Uterus (tissue), 4 donors: ENCODE results near the gene UBE2O. TPM values are rescaled to one million over a fixed set of nuclear protein-coding genes. Genes with fewer than 3 reads are reported as not detected.

Experiments
- DNase-seq, 2 donors: peaks; one replicate each; pipeline ENCODE4 v3.0.0-alpha.2; 2019 to 2020
- H3K27ac ChIP-seq, 2 donors: fragments of 200-600 bp; sonication (generic); 1 replicate in 1 of 2; 2 replicates in 1 of 2; pipeline ENCODE4 v1.5.1; 2016 to 2018
- H3K27me3 ChIP-seq, 2 donors: fragments of 200-600 bp; sonication (generic); one replicate each; pipeline ENCODE4 v1.5.1; 2018 to 2019; ENCODE audit warnings: control low read depth in 1 of 2
- H3K36me3 ChIP-seq, 2 donors: fragments of 200-600 bp; sonication (generic); one replicate each; pipeline ENCODE4 v1.5.1; 2019; ENCODE audit warnings: control low read depth in 1 of 2
- H3K4me1 ChIP-seq, 2 donors: fragments of 200-600 bp; sonication (generic); one replicate each; pipeline ENCODE4 v1.5.1; 2018 to 2019; ENCODE audit warnings: control low read depth in 1 of 2
- H3K4me3 ChIP-seq, 2 donors: fragments of 200-600 bp; sonication (generic); 1 replicate in 1 of 2; 2 replicates in 1 of 2; pipeline ENCODE4 v1.5.1; 2018 to 2019; ENCODE audit warnings: mild to moderate bottlenecking in 1 of 2
- H3K9me3 ChIP-seq, 2 donors: fragments of 200-600 bp; sonication (generic); one replicate each; pipeline ENCODE4 v1.5.1; 2019; ENCODE audit warnings: control low read depth in 1 of 2
- POLR2A ChIP-seq, 2 donors: fragments of 450-650 bp; IDR thresholded peaks; one replicate each; pipeline ENCODE4 v1.6.1; 2016; ENCODE audit warnings: antibody characterized with exemption in 2 of 2, mild to moderate bottlenecking in 1 of 2, moderate library complexity in 1 of 2
- intact Hi-C: fragments of 100-400 bp; cut with DNase I; formaldehyde crosslinking; loops from one replicate; pipeline ENCODE4 v1.15.1; 2023; ENCODE audit warnings: low total_unique reads
- total RNA-seq, 4 donors: library from RNA; depleted of rRNA in 3 of 4; stranded (reverse); fragments of >200 nt in 3 of 4; gene quantifications; one replicate each; pipeline versions ENCODE4 v1.1.0 to v1.2.4, GENCODE V29; 2014 to 2023
- TF ChIP-seq, protein P1 (sequence below), 4 experiments: fragments of 200-600 bp in 2 of 4; fragments of 450-650 bp in 2 of 4; sonication (generic) in 2 of 4; IDR thresholded peaks; one replicate each; pipeline ENCODE4 v1.5.1; 2016 to 2019; ENCODE audit warnings: antibody characterized with exemption in 4 of 4, mild to moderate bottlenecking in 2 of 4, moderate library complexity in 1 of 4
- donor health status: DM: yes; HTN: yes; CAD: no.

The UBE2O gene
- total RNA-seq, 4 donors from 2014 or later: 5.0 to 31.5 (median 17.9) TPM

DNA sequence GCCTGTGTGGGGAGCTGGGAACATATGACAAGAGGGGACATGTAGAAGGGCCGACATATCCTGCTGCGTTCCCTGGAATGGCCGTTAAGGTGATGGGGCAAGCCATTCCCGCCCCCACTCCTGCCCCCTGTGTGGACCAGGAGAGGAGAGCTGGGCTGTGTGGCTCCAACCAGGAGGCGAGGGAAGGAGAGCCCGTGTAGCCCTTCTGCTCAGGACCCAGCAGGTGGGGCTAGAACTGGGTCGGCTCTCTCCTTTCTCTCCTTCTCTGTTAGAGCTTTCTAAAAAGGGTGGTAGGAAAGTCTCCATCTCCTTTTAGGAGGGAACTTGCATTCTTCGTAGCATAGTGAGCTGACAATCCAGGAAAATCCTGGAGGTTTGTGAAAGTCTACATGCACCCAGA lies 55.8 kb downstream of the UBE2O start:
- no peak overlapping the region for H3K4me3 ChIP-seq
- intact Hi-C loops: loop anchor here (5.0 kb wide), 1 partner anchor 95 kb away; no protein-coding TSS in a partner anchor
- no peak for DNase-seq
- no peaks in the 10 kb centered on the region for H3K36me3 ChIP-seq
- H3K27ac ChIP-seq: no peak overlapping the region
- no peak for TF ChIP-seq POLR2A (IDR thresholded peaks at IDR 0.05)
- TF ChIP-seq, protein P1, sequence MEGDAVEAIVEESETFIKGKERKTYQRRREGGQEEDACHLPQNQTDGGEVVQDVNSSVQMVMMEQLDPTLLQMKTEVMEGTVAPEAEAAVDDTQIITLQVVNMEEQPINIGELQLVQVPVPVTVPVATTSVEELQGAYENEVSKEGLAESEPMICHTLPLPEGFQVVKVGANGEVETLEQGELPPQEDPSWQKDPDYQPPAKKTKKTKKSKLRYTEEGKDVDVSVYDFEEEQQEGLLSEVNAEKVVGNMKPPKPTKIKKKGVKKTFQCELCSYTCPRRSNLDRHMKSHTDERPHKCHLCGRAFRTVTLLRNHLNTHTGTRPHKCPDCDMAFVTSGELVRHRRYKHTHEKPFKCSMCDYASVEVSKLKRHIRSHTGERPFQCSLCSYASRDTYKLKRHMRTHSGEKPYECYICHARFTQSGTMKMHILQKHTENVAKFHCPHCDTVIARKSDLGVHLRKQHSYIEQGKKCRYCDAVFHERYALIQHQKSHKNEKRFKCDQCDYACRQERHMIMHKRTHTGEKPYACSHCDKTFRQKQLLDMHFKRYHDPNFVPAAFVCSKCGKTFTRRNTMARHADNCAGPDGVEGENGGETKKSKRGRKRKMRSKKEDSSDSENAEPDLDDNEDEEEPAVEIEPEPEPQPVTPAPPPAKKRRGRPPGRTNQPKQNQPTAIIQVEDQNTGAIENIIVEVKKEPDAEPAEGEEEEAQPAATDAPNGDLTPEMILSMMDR (IDR thresholded peaks at IDR 0.05): no peak
- H3K4me1 ChIP-seq: no peaks in the 10 kb centered on the region
- H3K27me3 ChIP-seq: no peaks in the 10 kb centered on the region
- no peaks in the 10 kb centered on the region for H3K9me3 ChIP-seq

DNA sequence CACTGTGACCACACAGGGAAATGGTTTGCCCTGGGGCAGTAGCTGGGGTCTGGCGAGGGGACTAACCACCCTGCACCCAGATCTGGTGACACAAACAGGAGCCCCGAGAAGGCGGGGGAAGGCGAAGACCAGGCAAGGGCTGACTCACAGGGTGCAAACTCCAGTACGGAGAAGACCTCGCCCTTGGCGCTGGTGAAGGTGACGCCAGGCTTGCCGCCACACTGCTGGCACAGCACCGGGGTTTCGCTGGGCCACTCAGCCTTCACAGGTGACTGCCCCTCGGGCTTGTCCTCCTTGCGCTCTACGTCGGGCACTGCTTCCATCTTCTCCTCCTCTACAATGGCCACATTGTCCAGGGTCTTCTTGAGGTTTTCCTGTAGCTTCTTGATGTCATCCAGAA lies 57.0 kb downstream of the UBE2O start:
- no peak for DNase-seq
- H3K4me1 ChIP-seq: no peaks in the 10 kb centered on the region
- no peaks in the 10 kb centered on the region for H3K36me3 ChIP-seq
- no peaks in the 10 kb centered on the region for H3K9me3 ChIP-seq
- no peak overlapping the region for H3K4me3 ChIP-seq
- no peak overlapping the region for H3K27ac ChIP-seq
- TF ChIP-seq, protein P1 (IDR thresholded peaks at IDR 0.05): no peak
- TF ChIP-seq POLR2A (IDR thresholded peaks at IDR 0.05): no peak
- H3K27me3 ChIP-seq: no peaks in the 10 kb centered on the region
- intact Hi-C loops: loop anchor here (5.0 kb wide), 1 partner anchor 94 kb away; no protein-coding TSS in a partner anchor

DNA sequence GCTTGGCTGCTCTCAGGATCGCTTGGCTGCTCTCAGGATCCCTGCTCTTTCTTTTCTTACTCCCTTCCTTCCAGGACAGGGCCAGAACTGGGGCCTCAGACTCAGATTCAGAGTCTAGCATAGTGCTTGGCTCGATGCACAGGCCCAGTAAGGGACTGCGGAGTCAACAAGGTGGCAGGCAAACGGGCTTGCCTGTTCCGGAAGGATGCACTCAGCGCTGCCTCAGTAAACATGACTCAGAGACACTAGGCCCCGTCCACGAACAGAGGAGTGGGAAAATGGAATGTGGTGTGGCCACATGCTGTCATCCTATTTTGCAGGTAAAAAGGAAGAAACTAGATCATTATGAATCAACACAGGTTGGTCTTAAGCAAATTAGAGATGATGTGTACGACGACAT lies 58.8 kb downstream of the UBE2O start:
- TF ChIP-seq POLR2A (IDR thresholded peaks at IDR 0.05): no peak
- TF ChIP-seq, protein P1 (IDR thresholded peaks at IDR 0.05): no peak
- Histone ChIP-seq H3K4me1 (no peaks in the 10 kb centered on the region), H3K36me3 (no peaks in the 10 kb centered on the region), H3K27ac (no peak overlapping the region), H3K27me3 (no peaks in the 10 kb centered on the region), H3K4me3 (no peak overlapping the region), H3K9me3 (no peaks in the 10 kb centered on the region)
- intact Hi-C loops: no loop called here
- DNase-seq: no peak

DNA sequence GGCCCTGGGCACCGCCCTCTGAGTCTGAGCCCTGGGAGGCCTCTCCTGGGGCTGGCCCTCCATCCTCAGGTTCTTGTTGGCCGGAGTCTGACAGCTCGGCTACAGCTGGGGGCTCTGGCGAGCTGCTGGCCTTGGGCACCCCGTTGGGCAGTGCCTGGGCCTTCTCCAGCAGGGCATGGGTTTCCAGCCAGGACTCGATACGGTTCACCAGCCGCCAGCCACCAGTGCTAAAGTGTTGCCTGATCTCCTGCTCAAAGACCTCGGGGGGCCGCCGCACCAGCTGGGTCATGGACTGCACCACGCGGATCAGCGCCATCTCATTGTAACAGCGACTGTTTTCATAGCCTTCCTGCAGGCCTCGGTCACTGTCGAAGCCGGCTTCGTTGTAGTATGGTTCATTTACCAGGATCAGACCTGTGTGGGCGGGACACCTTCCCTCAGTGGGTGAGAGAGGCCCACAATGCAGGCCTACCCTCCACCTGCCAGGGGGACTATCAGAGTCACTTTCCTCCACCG lies 61.7 kb downstream of the UBE2O start:
- intact Hi-C loops: no loop called here
- TF ChIP-seq, protein P1 (IDR thresholded peaks at IDR 0.05): no peak
- TF ChIP-seq POLR2A (IDR thresholded peaks at IDR 0.05): no peak
- H3K27ac ChIP-seq: no peak overlapping the region
- peaks cover 0 to 3% of the 10 kb centered on the region in 2 donors for H3K4me1 ChIP-seq
- H3K9me3 ChIP-seq: no peaks in the 10 kb centered on the region
- no peak for DNase-seq
- H3K36me3 ChIP-seq: no peaks in the 10 kb centered on the region
- H3K27me3 ChIP-seq: no peaks in the 10 kb centered on the region
- H3K4me3 ChIP-seq: no peak overlapping the region

DNA sequence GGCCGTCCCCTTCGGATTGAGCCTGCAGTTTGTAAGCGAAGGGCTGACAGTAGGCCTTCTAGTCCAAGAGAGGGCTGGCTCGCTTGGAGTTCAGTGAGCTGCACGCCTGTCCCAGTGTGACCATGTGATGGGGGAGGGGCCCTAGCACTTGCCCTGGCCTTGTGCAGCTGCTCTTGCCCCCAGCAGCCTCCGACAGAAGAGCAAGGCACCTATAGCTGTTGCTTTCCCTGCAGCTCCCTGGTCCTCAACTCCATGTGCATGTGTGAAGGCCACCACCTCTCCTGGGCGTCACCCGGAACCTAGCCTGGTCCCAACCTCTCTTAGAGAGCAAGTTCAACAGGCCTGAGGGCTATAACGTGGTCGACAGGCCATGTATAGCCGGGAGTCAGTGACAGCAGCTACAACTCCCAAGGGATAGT lies 62.9 kb downstream of the UBE2O start:
- no peak overlapping the region for H3K27ac ChIP-seq
- intact Hi-C loops: no loop called here
- no peaks in the 10 kb centered on the region for H3K27me3 ChIP-seq
- DNase-seq: no peak
- H3K9me3 ChIP-seq: no peaks in the 10 kb centered on the region
- H3K36me3 ChIP-seq: no peaks in the 10 kb centered on the region
- peaks cover 0 to 8% of the 10 kb centered on the region in 2 donors for H3K4me1 ChIP-seq
- H3K4me3 ChIP-seq: no peak overlapping the region
- no peak for TF ChIP-seq POLR2A (IDR thresholded peaks at IDR 0.05)
- TF ChIP-seq, protein P1 (IDR thresholded peaks at IDR 0.05): no peak
